Superior temporal gyrus (tissue), 1 donor: ENCODE data around the gene POP4.
A peak's percentile ranks its signal among the peaks of the same experiment; 100 is the strongest.

ENCODE experiments used
- DNase-seq: peaks from one replicate; pipeline ENCODE4 v3.0.0-alpha.2; 2016; ENCODE audit errors: extremely low spot score

Gene POP4

DNA sequence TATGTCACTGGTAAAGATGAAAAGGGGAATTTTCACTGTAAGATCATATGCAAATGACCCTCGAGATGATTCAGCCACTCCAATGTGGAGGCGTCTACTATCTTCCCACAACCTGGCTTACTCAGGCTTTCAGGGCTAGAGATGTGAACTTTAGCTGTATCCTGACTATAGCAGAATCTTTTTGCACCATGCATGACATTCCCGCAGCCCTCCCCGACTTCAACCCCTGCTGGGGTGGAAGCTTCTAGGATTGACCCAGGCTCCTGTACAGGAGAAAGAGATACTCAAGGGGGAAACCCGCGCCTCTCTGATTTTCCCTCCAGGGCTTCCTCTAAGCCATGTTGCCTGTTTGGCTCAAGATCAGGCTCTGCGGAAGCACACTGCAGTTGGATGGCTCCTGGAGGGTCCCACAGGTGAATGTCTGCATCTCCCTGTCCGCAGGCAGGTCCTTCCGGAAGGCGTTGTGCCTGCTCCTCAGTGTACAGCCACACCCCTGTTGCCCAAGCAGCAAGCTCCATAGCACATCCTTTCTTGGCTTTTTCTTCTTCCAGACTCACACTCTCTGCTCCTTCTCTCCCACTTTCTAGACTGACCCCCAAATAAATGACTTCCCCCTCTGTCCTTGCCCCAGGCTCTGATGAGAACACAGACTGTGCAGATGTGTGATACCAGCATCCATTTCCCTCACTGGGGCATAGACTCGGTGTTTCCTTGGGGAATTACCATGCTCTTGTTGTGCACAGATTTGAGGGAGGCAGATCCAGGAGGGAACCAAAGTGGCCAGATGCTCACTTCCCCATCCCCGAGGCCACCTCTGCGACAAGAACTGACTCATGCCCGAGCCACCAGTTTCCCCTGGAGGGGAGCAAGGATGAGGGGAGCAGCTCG is 29.1 kb upstream of the POP4 start:
- peak; percentile 34 for DNase-seq

DNA sequence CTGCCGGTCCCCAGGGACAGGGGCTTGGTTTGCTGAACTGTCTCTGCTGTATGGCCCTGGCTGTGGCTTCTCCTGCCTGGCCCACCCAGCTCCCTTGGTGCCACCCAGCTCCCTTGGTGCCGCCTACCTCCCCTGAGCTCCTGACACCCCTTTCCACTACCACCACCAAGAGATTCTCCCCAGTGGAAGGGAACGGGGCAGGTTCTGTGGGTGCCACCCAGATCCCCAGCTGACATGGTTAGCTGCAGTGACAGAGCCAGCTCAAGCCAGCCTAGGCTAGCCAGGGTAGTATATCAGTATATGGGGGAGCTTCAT is 28.5 kb upstream of the POP4 start:
- no peak for DNase-seq

GRCh38 chr19:29578349-29578748 is 27.7 kb upstream of the POP4 start:
- DNase-seq: no peak

DNA sequence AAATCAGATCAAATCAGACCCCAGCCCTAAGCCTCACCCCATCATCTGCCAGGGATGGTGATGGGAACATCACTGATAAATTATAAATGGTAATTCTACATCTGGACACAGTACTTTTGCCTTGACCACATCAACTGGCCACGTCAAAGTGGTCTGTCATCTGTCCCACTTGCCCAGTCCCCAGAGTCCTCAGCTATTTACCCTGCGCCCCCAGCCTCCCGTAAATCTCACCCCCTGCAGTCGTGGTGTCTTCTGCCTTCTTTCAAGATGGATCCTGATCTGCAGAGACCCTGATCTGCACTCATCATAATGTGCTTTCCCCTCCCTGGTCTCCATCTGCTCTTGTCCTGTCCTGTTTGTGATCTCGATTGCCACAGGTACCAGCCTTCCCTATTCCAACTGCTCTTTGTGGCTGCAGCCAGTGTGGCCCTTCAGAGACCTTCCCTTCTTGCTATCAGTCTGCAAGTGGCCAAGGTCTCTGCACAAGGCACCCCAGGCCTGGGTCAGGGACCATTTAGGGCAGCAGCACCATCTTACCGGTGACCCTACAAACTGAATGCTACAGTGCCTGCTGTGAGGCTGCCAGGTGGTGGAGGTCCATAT is 26.7 kb upstream of the POP4 start:
- no peak for DNase-seq

GRCh38 chr19:29581398-29581797 is 24.7 kb upstream of the POP4 start:
- DNase-seq: no peak

- DNase-seq: no peak
These were observed 22.7 kb upstream of the POP4 start for GRCh38 chr19:29583196-29583999.

GRCh38 chr19:29586401-29586800 is 19.7 kb upstream of the POP4 start:
- DNase-seq: no peak

DNA sequence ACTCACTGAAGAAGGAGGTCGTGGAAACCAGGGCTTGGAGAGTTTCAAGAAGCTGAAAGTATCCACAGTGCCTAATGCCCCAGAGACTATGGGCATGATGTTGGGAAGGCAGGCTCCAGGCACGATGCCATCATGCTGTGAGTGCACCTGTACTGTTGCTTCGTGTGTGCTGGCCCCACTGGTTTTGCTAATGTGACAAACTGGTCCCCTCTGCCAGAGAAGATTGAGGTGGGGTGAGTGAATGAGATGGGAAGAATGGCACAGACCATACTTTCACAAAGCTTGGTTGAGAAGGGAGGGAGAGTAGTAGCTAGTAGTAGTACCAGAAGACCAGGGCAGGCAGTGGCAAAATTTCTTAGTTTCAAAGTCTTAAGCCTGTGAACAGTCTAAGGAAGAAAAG is 19.0 kb upstream of the POP4 start:
- no peak for DNase-seq

DNA sequence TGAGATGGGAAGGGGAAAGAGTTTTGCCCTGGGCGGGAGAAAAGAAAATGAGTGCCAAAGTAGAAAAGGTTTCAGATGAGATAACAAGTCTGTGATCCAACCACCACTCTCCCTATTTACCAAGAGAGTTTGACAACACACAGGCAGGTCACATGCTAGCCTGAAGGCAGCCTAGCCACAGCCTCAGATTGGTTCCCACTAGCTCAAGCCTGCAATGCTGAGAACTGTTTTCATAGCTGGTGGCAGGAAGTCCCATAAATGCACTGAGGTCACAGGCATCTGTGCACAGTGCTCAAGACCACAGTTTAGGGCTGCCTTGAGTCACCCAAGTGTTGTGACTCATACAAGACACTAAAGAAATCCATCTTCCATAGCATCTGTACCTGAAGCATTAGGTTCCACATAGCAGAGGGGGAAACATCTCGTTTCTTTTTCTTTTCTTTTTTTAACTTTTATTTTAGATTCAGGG is 18.5 kb upstream of the POP4 start:
- DNase-seq: no peak

DNA sequence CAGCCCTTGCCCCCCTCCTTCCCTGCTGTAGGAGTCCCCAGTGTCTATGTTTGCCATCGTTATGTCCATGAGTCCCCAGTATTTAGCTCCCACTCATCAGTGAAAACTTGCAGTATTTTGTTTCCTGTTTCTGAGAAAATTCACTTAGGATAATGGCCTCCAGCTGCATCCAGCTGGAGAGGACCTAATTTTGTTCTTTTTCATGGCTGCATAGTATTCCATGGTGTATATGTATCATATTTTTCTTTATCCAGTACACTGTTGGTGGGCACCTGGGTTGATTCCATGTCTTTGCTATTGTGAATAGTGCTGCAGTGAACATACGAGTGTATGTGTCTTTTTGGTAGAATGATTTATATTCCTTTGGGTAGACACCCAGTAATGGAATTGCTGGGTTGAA is 18.0 kb upstream of the POP4 start:
- no peak for DNase-seq

DNA sequence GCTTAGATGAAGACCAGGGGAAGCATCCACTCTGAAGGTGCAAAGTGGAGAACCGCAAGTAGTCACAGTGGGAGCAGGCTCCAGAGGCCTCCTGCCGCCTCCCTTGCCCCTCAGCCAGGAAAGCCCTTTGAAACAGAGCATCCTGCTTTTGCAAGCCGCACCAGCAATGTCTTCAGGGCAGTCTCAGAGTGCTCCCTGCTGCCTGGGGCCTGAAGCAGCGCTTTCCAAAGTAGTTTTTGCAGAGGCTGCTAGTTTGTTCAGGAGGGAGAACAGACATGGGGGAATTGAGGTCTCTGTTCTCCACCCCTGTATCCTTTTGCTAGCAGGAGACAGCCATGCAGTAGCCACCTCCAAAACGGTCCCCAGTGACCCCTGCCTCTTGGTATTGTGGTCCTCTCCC is 15.8 kb upstream of the POP4 start:
- no peak for DNase-seq

DNA sequence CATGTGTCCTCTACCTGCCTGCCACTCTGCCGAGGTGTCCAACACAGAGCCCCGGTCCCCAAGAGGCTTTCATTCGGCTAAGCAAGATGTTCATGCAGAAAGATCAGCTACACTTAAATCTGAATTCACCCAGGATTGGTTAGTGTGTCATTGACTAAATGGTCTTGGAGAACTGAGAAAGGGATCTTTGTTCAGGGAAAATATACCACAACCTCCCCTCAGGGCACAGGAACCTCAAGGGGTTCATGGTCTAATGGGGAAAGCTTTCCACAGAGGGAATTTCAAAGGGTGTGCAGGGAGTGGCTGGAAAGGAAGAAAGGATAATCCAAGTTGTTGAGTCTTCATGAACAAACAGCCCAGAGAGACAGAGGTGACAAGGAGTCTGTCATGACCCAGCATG is 14.4 kb upstream of the POP4 start:
- DNase-seq: no peak

GRCh38 chr19:29593869-29594268 is 12.2 kb upstream of the POP4 start:
- no peak for DNase-seq

DNA sequence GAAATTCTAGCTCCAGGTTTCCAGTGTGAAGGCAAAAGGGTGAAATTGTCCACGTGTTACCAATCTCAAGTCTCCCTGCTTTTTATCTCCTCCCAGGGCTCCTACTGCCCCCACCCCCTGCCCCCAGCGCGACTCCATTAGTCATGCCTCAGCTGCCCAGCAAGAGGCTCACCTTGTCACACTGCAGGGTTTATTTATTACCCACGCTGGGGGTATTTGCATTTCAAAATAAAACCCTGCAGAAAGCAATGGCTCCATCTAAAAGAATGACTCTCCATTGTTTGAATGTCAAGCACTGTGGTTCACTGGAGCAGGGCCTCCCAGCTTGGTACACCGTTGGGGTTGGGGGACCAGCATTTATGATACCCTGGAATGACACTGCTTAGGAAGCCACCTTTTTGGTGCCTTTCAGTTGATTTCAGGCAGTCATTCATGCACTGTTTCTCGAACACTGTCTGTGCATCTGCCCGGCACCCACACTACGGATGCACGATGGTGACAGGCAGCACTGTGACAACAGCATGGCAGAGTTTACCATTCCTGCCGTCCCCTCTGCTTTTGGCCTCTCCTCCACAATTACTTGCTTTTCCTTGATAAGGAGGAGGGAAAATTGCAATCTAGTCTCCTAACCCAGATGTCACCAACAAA is 9.9 kb upstream of the POP4 start:
- no peak for DNase-seq

GRCh38 chr19:29596885-29597525 is 9.1 kb upstream of the POP4 start:
- DNase-seq: peak; percentile 62

DNA sequence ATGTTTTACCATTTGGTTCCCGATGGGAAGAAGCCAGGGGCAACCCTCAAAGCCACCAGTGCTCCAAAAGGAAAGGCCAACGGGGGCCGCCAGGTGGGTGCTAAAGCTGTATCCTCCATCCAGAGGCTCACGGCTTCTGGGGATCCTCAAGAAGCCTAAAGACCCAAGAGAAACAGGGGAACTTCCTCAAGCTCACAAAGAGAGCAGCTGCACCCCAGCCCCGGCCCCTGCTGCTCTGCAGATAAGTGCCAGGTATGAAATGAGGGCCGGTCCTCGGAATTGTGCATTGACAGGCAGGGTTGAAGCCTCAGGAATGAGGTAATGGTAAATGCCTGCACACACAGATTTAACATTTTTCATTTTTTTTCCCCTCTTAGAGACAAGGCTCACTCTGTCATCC is 8.0 kb upstream of the POP4 start:
- no peak for DNase-seq

GRCh38 chr19:29598496-29598895 is 7.6 kb upstream of the POP4 start:
- no peak for DNase-seq

DNA sequence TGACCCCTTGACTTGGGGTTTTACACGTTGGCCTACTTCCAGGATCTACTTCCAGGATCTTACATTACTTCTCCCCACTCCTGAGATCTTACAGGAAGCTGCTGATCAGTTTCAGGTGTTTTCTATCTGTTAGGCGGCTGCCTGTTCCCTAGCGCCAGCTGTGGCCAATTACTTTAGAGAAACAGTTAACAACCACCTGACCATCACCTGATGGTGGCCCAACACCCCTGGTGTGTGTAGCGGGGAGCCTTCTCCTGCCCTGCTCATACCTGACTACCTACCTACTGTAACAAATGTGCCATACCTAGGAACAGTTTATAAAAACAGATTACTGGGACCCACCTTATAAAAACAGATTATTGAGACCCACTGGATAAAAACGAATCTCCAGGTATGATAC is 2.8 kb upstream of the POP4 start:
- DNase-seq: no peak

- no peak for DNase-seq
These were observed 301 bp downstream of the POP4 start for GRCh38 chr19:29606420-29606747.

DNA sequence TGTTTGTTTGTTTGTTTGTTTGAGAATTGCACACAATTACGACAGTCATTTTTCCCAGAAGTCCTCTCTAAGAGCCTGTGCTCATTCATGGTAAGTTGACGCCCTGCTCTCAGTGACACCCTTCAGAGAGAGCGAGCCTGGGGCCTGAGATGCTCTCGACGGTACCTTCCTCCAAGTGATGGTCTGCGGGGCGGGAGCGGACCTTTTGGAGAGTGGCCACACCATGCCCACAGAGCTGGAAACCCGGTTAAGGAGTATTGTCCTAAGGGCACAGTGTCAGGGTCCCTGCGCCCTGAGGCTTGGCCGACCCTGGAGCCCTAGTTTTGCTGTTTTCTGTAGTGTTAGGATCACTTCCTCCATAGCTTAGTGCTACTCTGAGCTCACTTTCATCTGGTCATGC is 3.6 kb downstream of the POP4 start:
- no peak for DNase-seq

- DNase-seq: no peak
These were observed 4.1 kb downstream of the POP4 start for GRCh38 chr19:29610213-29610573.
